IMR-90 (cell line): ENCODE results near the gene TSPAN32. TPM values are rescaled to one million over a fixed set of nuclear protein-coding genes. Genes with fewer than 3 reads are reported as not detected.

Experiments
- ATAC-seq: fragments of 200-7000 bp; cut with Tn5 transposase; 2 replicates; pipeline ENCODE4 v1.9.1; 2020; ENCODE audit warnings: low read depth, mild to moderate bottlenecking, moderate library complexity
- BruUV-seq: library from RNA; stranded (reverse); fragments of 400-500 nt; replicated peaks from 2 replicates; lab custom pipeline; 2021; lab: Mats Ljungman, UMichigan
- CTCF ChIA-PET: fragments of 300-600 bp; formaldehyde crosslinking; extraction: SDS; loops from one replicate; lab custom pipeline; 2021; ENCODE audit warnings: antibody characterized with exemption; lab: Yijun Ruan, JAX
- POLR2A ChIA-PET: fragments of 300-600 bp; sonication (Branson Sonifier 250); formaldehyde crosslinking; loops from one replicate; lab custom pipeline; 2022; ENCODE audit warnings: antibody characterized with exemption; ENCODE audit not compliant: unreplicated experiment; lab: Charles Lee
- DNase-seq: peaks from one replicate; pipeline ENCODE4 v3.0.0; 2013
- H2AFZ ChIP-seq: replicated peaks from 2 replicates; pipeline ENCODE3; 2013; ENCODE audit warnings: low read length, mild to moderate bottlenecking; ENCODE audit not compliant: poor library complexity
- H2AK5ac ChIP-seq: 2 replicates; pipeline ENCODE4 v1.6.1; 2013; ENCODE audit warnings: low read depth, low read length, inconsistent platforms
- H2AK9ac ChIP-seq: replicated peaks from 2 replicates; pipeline ENCODE3; 2013; ENCODE audit warnings: mild to moderate bottlenecking, low read depth, low read length, moderate library complexity; ENCODE audit not compliant: poor library complexity
- H2BK120ac ChIP-seq: 2 replicates; pipeline ENCODE4 v1.6.1; 2013; ENCODE audit warnings: low read depth, low read length, inconsistent platforms
- H2BK15ac ChIP-seq: 3 replicates; pipeline ENCODE4 v1.6.1; 2013; ENCODE audit warnings: low read depth, low read length, inconsistent platforms
- H2BK20ac ChIP-seq: 2 replicates; pipeline ENCODE4 v1.6.1; 2013; ENCODE audit warnings: low read depth, mild to moderate bottlenecking, inconsistent platforms, low read length, moderate library complexity
- H2BK5ac ChIP-seq: 2 replicates; pipeline ENCODE4 v1.6.1; 2013; ENCODE audit warnings: mild to moderate bottlenecking, low read depth, low read length, inconsistent platforms; ENCODE audit not compliant: poor library complexity, severe bottlenecking
- H3K14ac ChIP-seq: replicated peaks from 2 replicates; pipeline ENCODE4 v1.6.1; 2013; ENCODE audit warnings: low read depth, low read length, inconsistent platforms
- H3K18ac ChIP-seq: 2 replicates; pipeline ENCODE4 v1.6.1; 2013; ENCODE audit warnings: low read depth, low read length, control low read depth
- H3K23ac ChIP-seq: 2 replicates; pipeline ENCODE4 v1.6.1; 2013; ENCODE audit warnings: low read depth, low read length, inconsistent platforms
- H3K27ac ChIP-seq: 2 replicates; pipeline ENCODE4 v1.5.1; 2013; ENCODE audit warnings: mild to moderate bottlenecking, control low read depth, low read length; ENCODE audit not compliant: insufficient read depth
- H3K27me3 ChIP-seq: 2 replicates; pipeline ENCODE4 v1.6.1; 2013; ENCODE audit warnings: low read length; ENCODE audit not compliant: control insufficient read depth, insufficient read depth
- H3K36me3 ChIP-seq: 2 replicates; pipeline ENCODE4 v1.6.1; 2013; ENCODE audit warnings: low read length, mixed read lengths; ENCODE audit not compliant: control insufficient read depth, insufficient read depth
- H3K4ac ChIP-seq: 2 replicates; pipeline ENCODE4 v1.6.1; 2013; ENCODE audit warnings: low read depth, low read length, inconsistent platforms
- H3K4me1 ChIP-seq: 2 replicates; pipeline ENCODE4 v1.6.1; 2013; ENCODE audit warnings: low read length, mixed read lengths; ENCODE audit not compliant: control insufficient read depth, insufficient read depth
- H3K4me2 ChIP-seq: 2 replicates; pipeline ENCODE4 v1.6.1; 2013; ENCODE audit warnings: low read depth, mild to moderate bottlenecking, control low read depth, low read length, moderate library complexity
- H3K4me3 ChIP-seq: 2 replicates; pipeline ENCODE4 v1.5.1; 2013; ENCODE audit warnings: low read depth, mild to moderate bottlenecking, control low read depth, low read length, moderate library complexity; ENCODE audit not compliant: insufficient read depth
- H3K56ac ChIP-seq: 2 replicates; pipeline ENCODE4 v1.6.1; 2013; ENCODE audit warnings: low read length, inconsistent platforms; ENCODE audit not compliant: insufficient read depth; ENCODE audit errors: extremely low read depth
- H3K79me1 ChIP-seq, 2 experiments: 2 replicates each; pipeline ENCODE4 v1.6.1; 2013; ENCODE audit warnings: low read length in 2 of 2, inconsistent platforms in 1 of 2, low read depth in 1 of 2
- H3K9ac ChIP-seq: 2 replicates; pipeline ENCODE4 v1.6.1; 2013; ENCODE audit warnings: low read depth, low read length, control low read depth
- H3K9me1 ChIP-seq: 2 replicates; pipeline ENCODE4 v1.6.1; 2013; ENCODE audit warnings: low read length, inconsistent platforms; ENCODE audit not compliant: insufficient read depth
- H3K9me3 ChIP-seq: 2 replicates; pipeline ENCODE4 v1.6.1; 2013; ENCODE audit warnings: low read length; ENCODE audit not compliant: control insufficient read depth, insufficient read depth
- H4K20me1 ChIP-seq: 2 replicates; pipeline ENCODE4 v1.6.1; 2013; ENCODE audit warnings: low read length, inconsistent platforms; ENCODE audit not compliant: insufficient read depth
- H4K5ac ChIP-seq: 2 replicates; pipeline ENCODE4 v1.6.1; 2013; ENCODE audit warnings: mild to moderate bottlenecking, low read depth, low read length, control low read depth
- H4K8ac ChIP-seq, 2 experiments: 2 replicates each; pipeline ENCODE4 v1.6.1; 2013; ENCODE audit warnings: low read depth in 2 of 2, low read length in 2 of 2, control low read depth in 1 of 2, inconsistent platforms in 1 of 2
- H4K91ac ChIP-seq: 2 replicates; pipeline ENCODE4 v1.6.1; 2013; ENCODE audit warnings: low read depth, low read length, inconsistent platforms; ENCODE audit not compliant: insufficient read depth
- BHLHE40 ChIP-seq: fragments of 150-350 bp; IDR thresholded peaks from 2 replicates; pipeline ENCODE4 v1.6.1; 2016; ENCODE audit warnings: mild to moderate bottlenecking, low read depth, low read length
- CEBPB ChIP-seq: IDR thresholded peaks from 2 replicates; pipeline ENCODE4 v1.6.1; 2012; ENCODE audit warnings: low read depth, low read length, improper control_type of control experiment
- CHD1 ChIP-seq: IDR thresholded peaks from 2 replicates; pipeline ENCODE4 v1.6.1; 2012; ENCODE audit warnings: low read depth, low read length, improper control_type of control experiment
- CTCF ChIP-seq: conservative IDR thresholded peaks from 2 replicates; pipeline ENCODE4 v1.5.1; 2012; ENCODE audit warnings: mild to moderate bottlenecking, low read depth, low read length, improper control_type of control experiment
- ELK1 ChIP-seq: fragments of 150-350 bp; IDR thresholded peaks from 2 replicates; pipeline ENCODE4 v1.6.1; 2016; ENCODE audit warnings: low read depth, mild to moderate bottlenecking, low read length, moderate library complexity, borderline replicate concordance
- FOS ChIP-seq: fragments of 150-350 bp; IDR thresholded peaks from 2 replicates; pipeline ENCODE4 v1.6.1; 2016; ENCODE audit warnings: low read depth, low read length
- MAFK ChIP-seq: IDR thresholded peaks from 2 replicates; pipeline ENCODE4 v1.6.1; 2012; ENCODE audit warnings: low read depth, low read length, improper control_type of control experiment
- MAZ ChIP-seq: IDR thresholded peaks from 2 replicates; pipeline ENCODE4 v1.6.1; 2012; ENCODE audit warnings: low read depth, mild to moderate bottlenecking, low read length, improper control_type of control experiment, moderate library complexity, borderline replicate concordance
- MXI1 ChIP-seq: IDR thresholded peaks from 2 replicates; pipeline ENCODE4 v1.6.1; 2012; ENCODE audit warnings: low read depth, mild to moderate bottlenecking, low read length, moderate library complexity, borderline replicate concordance
- POLR2A ChIP-seq: IDR thresholded peaks from 2 replicates; pipeline ENCODE4 v1.6.1; 2012; ENCODE audit warnings: mild to moderate bottlenecking, low read depth, low read length
- RAD21 ChIP-seq: IDR thresholded peaks from 2 replicates; pipeline ENCODE4 v1.6.1; 2012; ENCODE audit warnings: low read length, improper control_type of control experiment
- RCOR1 ChIP-seq: IDR thresholded peaks from 2 replicates; pipeline ENCODE4 v1.6.1; 2012; ENCODE audit warnings: mild to moderate bottlenecking, low read length, improper control_type of control experiment; ENCODE audit not compliant: insufficient replicate concordance
- RFX5 ChIP-seq: IDR thresholded peaks from 2 replicates; pipeline ENCODE4 v1.8.0; 2012; ENCODE audit warnings: low read depth, mild to moderate bottlenecking, low read length, moderate library complexity
- SMC3 ChIP-seq: fragments of 150-350 bp; IDR thresholded peaks from 2 replicates; pipeline ENCODE4 v1.6.1; 2016; ENCODE audit warnings: low read depth, mild to moderate bottlenecking, antibody characterized with exemption, low read length, moderate library complexity
- USF2 ChIP-seq: fragments of 150-350 bp; IDR thresholded peaks from 2 replicates; pipeline ENCODE4 v1.6.1; 2017; ENCODE audit warnings: mild to moderate bottlenecking, antibody characterized with exemption, low read length, low read depth
- WGBS, 2 experiments: methylation state at CpG; one replicate each; pipeline versions ENCODE4 v1.1.5 to v1.1.7; 2013; ENCODE audit warnings: missing lambda C conversion rate in 2 of 2; ENCODE audit not compliant: insufficient read length in 1 of 2; ENCODE audit errors: extremely low coverage in 2 of 2; 5-methylcytosine and 5-hydroxymethylcytosine counted together
- dilution Hi-C: fragments of 300-500 bp; cut with HindIII; formaldehyde crosslinking; loops from one replicate; pipeline ENCODE4 v1.14.3; 2018; ENCODE audit warnings: low sequenced_read_pairs; ENCODE audit not compliant: unreplicated experiment
- in situ Hi-C: fragments of 300-500 bp; cut with MboI; formaldehyde crosslinking; loops from 3 replicates; pipeline ENCODE4 v1.14.3; 2019; ENCODE audit warnings: low sequenced_read_pairs, inconsistent platforms, mixed read lengths
- intact Hi-C: fragments of 100-400 bp; cut with micrococcal nuclease; formaldehyde crosslinking; loops from 2 replicates; pipeline ENCODE4 v1.10.0; 2022
- polyA plus RNA-seq, 3 experiments: library from polyadenylated mRNA; depleted of rRNA; stranded (reverse); fragments of >200 nt; gene quantifications; 2 replicates each; pipeline ENCODE4 v1.2.3, GENCODE V29; 2012; ENCODE audit warnings: low replicate concordance in 1 of 3
- total RNA-seq: library from RNA; depleted of rRNA; stranded (reverse); fragments of >200 nt; gene quantifications from 2 replicates; pipeline ENCODE4 v1.2.3, GENCODE V29; 2012

TSPAN32 gene
- total and polyA plus RNA-seq, 2 of the 4 experiments (the other 2 are of a cell fraction): 0.07 TPM; not detected in 1

- Histone ChIP-seq H3K4ac (no peak overlapping the region), H3K27me3 (peaks cover 82% of the 10 kb centered on the region), H3K4me3 (no peak overlapping the region), H2AFZ (no peak overlapping the region), H3K14ac (no peak overlapping the region), H3K18ac (no peak overlapping the region), H2AK5ac (no peak overlapping the region), H4K8ac (no peak overlapping the region), H4K5ac (no peak overlapping the region), H3K27ac (no peak overlapping the region), H4K91ac (no peak overlapping the region), H2BK20ac (no peak overlapping the region), H2BK120ac (no peak overlapping the region), H3K9me1 (no peaks in the 10 kb centered on the region), H3K36me3 (no peaks in the 10 kb centered on the region), H3K9ac (no peak overlapping the region), H3K23ac (no peak overlapping the region), H3K4me2 (no peak overlapping the region), H3K79me1 (no peaks in the 10 kb centered on the region), H2AK9ac (no peak overlapping the region), H4K20me1 (no peaks in the 10 kb centered on the region), H3K4me1 (no peaks in the 10 kb centered on the region), H3K56ac (no peak overlapping the region), H3K9me3 (no peaks in the 10 kb centered on the region), H2BK15ac (no peak overlapping the region), H2BK5ac (no peak overlapping the region)
- CTCF ChIA-PET: no interaction called here
- ATAC-seq: no peak
- in situ Hi-C loops (no loop called here), dilution Hi-C loops (no loop called here), intact Hi-C loops (no loop called here)
- POLR2A ChIA-PET: no interaction called here
- 75% methylated on average over 9 of the region's 12 CpGs; no CpG with 5 or more reads in 1 of the 2 experiments for WGBS, 2 experiments
- DNase-seq: no peak
- no TSS peak for BruUV-seq
- TF ChIP-seq MAFK (no peak), USF2 (no peak), MXI1 (no peak), BHLHE40 (no peak), CTCF (no peak), MAZ (no peak), RCOR1 (no peak), RFX5 (no peak), CEBPB (no peak), CHD1 (no peak), FOS (no peak), POLR2A (no peak), SMC3 (no peak), RAD21 (no peak), ELK1 (no peak)
These were observed 28.0 kb upstream of the TSPAN32 start for GRCh38 chr11:2273771-2274170.
